Esophagus squamous epithelium (tissue), 4 donors: Measurements from ENCODE around the gene PPP1R18.

Source experiments
- CTCF ChIP-seq, 6 experiments: fragments of 450-650 bp in 4 of 6; fragments of 200-600 bp in 2 of 6; sonication (generic) in 2 of 6; IDR thresholded peaks; one replicate each; pipeline ENCODE4 v1.5.1; 2016 to 2019; ENCODE audit warnings: antibody characterized with exemption in 6 of 6, mild to moderate bottlenecking in 4 of 6, moderate library complexity in 4 of 6
- POLR2A ChIP-seq, 4 donors: fragments of 450-650 bp; IDR thresholded peaks; one replicate each; pipeline ENCODE4 v1.6.1; 2017; ENCODE audit warnings: antibody characterized with exemption in 4 of 4, mild to moderate bottlenecking in 4 of 4, moderate library complexity in 3 of 4

GRCh38 chr6:30686009-30686907 lies at the start of gene PPP1R18:
- TF ChIP-seq CTCF (IDR thresholded peaks at IDR 0.05) (no peak), POLR2A (IDR thresholded peaks at IDR 0.05) (peak in 2 of 4 donors; percentile 31 to 72)
